A549 treated with dexamethasone at 1 μM for 4 hours (cell line): Measurements from ENCODE around the gene NAP1L1. TPM values are rescaled to one million over a fixed set of nuclear protein-coding genes. Genes with fewer than 3 reads are reported as not detected.

ENCODE experiments used
- total RNA-seq: library from RNA; stranded (reverse); fragments of 200-300 nt; extraction: Qiagen RNA extraction; gene quantifications from 5 replicates; pipeline ENCODE4 v1.2.3, GENCODE V29; 2022

Gene NAP1L1, protein sequence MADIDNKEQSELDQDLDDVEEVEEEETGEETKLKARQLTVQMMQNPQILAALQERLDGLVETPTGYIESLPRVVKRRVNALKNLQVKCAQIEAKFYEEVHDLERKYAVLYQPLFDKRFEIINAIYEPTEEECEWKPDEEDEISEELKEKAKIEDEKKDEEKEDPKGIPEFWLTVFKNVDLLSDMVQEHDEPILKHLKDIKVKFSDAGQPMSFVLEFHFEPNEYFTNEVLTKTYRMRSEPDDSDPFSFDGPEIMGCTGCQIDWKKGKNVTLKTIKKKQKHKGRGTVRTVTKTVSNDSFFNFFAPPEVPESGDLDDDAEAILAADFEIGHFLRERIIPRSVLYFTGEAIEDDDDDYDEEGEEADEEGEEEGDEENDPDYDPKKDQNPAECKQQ
- total RNA-seq = 610 to 730 TPM (median 681 TPM) in 5 replicates

DNA sequence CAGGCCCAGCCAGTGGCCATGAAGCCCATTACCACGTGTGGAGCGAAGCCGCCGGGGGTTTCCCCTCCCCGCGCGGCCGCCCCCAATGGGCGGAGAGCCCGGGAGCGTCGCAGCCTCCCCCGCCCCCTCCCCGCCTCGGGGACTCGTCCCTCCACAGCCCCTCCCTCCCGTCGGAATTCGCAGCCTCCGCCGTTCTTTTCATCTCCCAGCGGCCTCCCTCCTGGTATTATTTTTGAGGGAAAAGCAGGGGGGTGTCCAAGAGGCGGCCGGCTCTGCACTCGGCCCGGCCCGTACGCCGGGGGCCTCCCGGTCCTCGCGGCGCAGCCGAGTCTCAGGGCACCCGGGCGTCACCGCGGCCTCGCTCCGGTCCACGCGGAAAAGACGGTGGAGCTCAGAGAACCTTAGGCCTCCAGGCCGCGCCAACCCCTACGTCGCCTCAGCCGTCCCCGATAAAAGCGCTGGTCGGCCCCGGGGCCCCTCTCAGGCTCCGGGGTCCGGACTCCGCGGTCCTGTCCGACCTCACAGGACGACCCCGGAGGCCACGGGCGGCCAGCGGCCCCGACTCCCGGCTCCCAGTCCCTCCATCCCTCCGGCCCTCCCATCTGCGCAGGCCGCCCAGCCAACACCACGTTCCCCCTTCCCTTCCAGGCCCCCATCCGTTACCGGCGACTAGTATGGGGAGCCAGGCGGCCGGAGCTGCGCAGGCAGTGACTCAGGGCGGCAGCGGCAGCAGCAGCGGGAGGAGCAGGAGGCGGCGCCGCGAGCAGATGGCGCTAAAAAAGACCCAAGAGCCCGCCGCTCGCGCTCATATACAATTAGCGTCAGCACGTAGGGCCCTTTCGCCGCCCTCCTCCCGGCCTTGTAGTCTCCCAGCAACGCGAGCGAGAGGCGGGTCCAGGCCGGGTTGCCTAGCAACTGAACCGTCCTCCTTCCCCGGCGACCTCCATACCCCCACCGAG lies at the start of gene NAP1L1:
Gene NAP1L1 (minus strand): TSS at position 782 of the 959 bp plus-strand sequence. CDS start 10,466 bp downstream, outside the sequence.

DNA sequence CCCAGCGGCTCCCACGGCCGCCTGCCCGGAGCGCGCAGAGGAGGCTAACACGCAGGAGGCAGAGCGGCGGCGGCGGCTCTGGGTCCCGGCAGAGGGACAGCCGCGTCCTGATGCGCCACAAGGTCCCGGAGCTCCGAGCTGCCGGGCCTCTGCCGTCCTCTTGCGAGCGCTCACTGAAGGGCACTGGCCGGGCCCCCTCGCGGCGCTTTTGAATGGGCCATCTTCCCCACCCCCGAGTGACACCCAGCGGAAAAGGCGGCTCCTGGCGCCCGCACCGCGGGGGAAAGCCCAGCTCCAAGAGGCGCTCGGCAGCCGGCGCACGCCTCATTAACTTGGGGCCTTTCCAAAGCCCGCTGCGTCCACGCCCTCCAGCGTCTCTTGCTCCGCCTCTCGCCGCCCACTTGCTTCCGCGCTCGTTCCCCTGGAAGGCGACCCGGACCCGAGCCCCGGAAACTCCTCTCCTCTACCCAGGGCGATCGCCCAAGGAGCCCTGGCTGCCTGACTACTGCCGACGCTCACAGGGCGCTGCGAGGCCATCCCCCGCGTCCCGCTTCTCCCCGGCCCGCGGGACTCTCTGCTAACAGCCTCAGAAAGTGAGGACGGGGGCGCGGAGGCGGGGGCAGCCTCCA lies 53.0 kb downstream of the NAP1L1 start, which contains the start of gene PHLDA1:
Gene PHLDA1 (minus strand): TSS at position 363 of the 629 bp plus-strand sequence.

Other genes with a start within 250 kb of the NAP1L1 start
- 22.8 to 34.7 TPM (median 32.8 TPM) in 5 replicates for gene PHLDA1, start 52.9 kb downstream of the NAP1L1 start, total RNA-seq